HG02970 (cell line): ENCODE measurements around the gene BRD1.

Source experiments
- ATAC-seq: cut with Tn5 transposase; IDR thresholded peaks from one replicate; pipeline ENCODE4 v1.9.1; 2021; ENCODE audit warnings: mild to moderate bottlenecking, moderate library complexity, moderate number of reproducible peaks; ENCODE audit not compliant: unreplicated experiment, low FRiP score

BRD1 gene

DNA sequence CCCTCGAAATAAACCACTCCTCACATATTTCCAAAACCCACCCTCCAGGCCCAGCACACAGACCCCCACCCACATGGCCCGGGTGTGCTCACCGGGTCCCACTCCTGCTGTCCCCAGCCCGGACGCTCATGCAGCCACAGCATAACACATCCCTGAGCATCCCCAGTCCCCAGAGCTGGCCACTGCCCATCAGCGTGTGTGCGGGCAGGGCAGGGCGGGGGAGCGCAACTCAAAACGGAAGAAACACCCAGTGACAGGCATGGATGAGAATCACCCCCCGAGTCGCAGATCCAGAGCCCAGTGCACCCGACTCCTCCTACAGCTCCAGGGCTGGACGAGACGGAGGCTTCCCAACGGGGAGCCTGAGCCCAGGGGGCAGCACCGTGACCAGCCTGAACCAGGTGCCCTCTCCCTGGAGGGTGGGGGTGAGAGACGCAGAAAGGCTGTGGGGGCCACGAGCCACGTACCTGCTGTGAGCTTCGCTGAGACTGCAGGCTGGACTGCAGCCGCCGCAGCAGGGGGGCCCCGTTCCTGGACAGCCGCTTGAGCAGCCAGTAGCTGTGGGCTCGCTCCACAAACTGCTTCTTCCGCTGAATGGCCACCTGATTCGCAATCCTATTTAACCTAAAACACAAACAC lies 23.8 kb downstream of the BRD1 start:
- no peak for ATAC-seq

DNA sequence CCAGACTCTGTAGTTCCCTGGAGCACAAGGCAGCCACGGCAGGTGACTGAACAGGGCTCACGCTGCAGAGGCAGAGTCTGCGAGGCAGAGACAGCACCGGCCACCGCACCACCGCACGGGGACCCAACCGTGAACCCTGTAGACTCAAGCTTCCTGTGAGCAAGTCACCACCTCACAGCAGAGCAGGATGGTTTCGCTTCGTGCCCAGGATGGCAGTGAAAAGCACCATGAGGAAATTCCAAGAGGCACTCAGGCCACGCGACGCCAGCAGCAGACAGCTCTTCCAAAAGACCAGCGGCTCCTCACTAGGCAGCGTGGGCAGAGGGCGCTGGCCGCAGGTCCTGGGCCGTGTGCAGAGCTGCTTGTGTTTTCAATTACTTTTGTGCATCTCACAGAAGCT lies 24.5 kb downstream of the BRD1 start:
- ATAC-seq = no peak

DNA sequence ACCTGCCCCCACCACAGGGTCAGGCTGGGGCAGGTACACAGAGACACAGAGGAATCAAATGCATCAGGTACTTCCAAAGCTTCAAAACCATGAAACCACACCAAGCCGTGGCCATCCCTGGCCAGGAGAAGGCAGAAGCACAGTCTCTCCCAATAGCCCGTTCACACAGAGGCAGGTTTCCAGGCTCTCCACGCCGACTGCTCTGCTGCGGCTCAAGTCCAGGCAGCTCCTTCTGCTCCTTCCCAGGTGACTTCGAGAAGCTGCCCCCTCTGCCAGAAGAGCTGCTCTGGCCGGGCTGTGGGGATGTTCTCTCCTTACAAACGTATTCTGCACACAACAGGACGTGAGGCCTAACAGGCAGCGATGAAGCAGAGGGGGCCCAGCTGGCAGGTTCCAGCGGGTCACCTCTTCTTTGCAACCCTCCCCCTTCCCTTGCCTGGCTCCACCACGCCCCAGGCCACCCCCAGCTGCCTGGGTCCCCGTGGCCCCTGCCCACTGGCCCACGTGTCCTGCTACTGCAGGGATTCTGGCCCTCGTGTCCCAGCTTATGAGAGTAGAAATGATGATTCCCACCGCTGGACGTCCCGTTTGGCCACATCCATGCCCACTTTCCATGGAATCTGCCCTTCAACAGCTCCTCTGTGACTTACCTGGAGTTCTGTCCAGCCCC lies 26.1 kb downstream of the BRD1 start:
- no peak for ATAC-seq

DNA sequence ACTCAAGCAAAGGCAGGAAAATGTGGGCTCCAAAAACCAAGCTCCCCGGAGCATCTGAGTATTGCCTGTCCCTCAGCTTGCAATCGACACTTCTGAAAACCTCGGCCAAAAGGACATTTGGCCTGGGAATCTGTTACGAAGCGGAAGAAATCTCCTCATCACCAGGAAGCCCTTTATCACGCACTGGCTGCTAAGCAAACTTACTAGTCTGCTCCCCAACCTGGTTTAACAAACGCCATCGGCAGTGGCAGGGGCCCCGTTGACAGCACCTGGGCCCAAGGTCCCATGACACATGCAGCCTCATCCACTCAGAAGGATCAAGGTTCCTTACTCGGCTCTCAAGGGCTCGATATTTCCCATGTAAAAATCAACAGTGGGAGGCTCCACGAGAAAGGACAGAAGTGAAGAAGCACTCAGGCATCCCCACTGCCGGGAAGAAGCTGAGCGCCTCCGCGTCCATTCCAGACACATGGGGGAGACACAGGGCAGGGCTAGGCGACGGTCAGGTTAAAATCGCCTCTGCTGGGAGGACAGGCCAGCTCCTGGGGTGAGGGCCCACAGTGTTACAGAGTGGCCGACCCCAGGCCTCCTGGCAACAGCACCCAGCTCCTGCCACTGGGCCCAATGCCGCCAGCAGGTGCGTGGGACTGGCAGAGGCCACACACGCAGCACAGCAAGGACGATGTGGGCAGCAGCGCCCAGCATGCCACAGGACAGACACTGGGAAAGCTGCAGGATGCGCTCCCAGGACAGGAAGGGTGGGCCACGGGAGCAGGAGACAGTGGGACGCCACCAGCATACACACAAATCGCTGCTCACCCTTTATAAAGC lies 27.1 kb downstream of the BRD1 start:
- ATAC-seq = no peak

DNA sequence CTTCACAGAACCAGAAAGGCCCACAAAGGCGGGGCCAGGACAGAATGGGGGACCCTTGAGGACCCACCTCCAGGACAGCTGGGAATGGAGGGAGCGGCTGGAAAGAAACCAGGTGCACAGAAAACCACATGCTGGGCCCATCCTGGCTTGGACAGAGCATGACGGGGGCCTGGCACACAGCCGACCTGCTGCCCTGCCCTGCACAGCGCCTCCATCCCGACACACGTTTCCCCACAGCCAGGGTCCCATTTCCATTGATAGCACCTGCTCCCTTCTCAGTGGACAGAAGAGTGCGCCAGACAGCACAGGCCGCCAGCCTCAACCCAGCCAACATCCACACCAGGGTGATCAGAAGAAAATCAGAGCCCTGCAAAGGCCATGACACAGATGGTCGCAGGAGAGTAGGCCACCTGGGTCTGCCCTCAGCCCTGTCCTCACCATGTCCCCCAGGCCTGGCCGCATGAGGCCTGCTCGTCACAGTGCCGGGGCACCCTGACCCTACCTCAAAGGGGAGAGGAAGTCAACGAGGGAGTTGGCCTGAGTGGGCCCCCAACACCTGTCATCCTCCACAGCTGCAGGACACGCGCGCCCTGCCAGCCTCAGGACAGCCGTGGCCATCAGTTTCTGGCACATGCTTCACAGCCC lies 28.1 kb downstream of the BRD1 start:
- no peak for ATAC-seq

DNA sequence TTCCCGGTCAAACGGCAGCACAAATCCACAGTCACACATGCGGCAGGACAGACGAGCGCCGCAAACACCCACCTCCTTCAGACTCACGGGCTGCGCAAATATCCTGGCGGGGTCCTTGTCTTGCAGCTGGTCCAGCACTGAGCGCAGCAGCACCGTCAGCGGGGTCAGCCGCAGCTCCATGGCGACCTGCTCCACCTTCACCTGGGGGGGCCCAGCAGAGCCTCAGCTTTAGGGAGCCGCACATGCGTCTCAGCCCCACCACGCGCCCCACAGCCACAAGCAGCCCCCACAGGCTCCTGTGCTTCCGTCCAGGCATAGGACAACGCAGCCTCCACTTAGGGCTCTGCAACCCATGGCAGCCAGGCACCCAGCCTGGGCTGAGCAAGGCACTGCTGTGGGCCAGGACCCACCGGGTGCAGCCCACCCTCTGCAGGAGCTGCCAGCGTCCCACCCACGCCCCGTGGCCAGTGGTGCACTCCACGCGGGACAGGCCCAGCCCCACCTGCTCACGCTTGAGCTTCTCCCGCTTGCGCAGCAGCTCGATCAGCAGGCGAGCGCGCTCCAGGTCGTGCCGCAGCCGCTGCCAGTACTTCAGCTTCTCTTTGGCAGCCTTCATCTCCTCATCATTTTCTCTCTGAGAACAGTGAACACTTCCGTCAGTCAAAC lies 29.1 kb downstream of the BRD1 start:
- ATAC-seq = no peak

DNA sequence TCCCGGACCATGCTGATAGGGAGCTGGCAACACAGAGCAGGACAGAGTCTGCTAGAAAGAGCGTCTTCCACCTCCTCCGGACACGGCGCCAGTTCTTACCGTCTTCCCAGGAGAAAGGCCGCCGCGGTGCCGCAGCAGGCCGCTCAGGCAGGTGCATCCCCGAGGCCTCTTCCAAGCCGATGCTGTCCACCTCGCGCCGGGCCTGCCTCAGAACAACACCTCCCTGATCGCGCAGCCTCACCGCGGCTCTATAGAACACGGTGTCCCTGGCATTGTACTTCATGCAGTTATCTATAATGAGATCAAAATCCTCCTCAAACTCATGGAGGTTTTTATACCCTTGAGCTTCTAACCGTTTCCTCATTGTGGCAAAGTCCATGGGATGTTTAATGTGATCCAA lies 30.0 kb downstream of the BRD1 start:
- ATAC-seq = no peak

DNA sequence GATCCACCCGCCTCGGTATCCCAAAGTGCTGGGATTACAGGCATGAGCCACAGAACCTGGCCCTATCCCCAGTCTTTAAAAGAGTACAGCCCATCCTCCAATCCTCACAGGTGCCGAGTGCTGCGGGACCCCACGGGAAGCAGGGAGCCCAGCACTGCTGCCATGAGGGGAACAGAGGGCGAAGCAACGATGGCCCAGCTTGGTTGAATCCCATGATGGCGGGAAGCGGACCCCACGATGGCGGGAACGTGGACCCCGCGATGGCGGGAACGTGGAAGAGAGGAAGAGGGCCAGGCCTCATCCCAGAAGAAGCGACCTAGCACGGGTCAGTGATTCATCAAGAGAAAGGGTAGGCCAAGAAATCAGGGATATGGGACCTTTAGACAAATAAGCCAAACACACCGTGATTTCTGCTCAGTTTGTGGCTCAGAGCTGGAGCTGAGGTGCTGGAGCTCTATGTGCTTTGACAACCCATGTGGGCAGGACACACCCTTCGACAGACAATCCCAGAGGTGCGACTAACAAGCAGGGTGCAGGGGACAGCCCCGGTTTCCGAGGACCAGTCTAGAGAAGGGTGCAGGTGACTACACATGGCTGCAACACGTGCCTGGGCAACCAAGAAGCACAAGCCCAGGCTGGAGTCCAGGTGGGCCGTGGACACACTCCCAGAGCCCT lies 30.9 kb downstream of the BRD1 start:
- ATAC-seq = no peak

DNA sequence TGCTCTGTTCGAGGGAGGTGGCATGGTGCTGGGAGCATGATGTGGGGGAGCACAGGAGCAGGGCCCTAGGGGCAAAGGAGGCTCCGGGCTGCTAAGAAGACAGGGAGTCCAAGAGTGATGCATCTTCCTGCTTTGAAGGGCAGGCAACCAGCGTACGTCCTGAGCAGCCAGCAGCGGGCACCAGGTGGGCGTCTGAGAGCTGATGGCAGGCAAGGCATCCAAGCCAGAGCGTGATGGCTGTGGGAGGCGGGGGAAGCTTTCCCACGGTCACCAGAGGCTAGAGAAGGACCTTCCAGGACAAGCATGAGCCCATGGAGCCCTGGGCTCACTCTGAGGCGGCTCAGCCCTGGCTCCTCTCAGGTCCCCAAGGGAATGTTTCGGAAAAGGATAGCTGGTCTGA lies 32.2 kb downstream of the BRD1 start:
- no peak for ATAC-seq

DNA sequence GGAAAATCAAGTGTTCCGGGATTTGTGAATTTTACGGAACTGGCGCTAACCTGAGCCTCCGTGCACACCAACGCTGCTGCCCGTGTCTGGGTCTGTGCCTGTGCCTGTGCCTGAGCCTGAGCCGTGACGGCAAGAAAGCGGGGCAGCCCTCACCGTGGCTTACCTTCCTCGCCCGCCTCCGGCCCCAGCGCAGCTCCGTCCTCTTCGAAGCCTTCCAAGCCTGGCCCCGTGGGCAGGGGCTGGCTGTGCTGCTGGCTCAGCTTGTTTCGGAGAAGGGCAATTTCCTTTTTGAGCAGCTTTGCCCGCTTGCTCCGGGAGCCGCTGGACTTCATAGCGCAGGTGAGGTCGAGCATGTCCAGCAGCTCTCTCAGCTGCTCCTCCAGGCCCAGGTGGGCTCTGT lies 33.8 kb downstream of the BRD1 start:
- ATAC-seq = no peak

DNA sequence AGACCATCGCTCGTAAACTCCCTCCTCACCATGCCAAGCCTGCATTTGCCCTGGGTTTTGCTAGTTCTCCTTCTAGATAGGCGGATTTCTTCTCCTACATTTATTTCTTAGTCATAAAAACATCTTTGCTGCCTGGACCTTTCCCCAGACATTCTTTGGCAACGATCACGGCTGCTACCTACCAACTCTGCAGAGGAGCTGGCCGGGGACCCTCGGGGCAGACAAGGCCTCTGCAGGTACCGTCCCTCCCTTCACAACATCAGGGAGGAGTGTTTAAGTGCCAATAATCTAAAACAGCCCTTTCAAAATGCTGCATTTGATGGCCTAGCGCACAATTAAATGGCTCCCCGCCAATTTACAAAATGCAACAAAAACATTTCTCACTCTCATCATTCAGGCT lies 34.4 kb downstream of the BRD1 start:
- ATAC-seq = no peak

DNA sequence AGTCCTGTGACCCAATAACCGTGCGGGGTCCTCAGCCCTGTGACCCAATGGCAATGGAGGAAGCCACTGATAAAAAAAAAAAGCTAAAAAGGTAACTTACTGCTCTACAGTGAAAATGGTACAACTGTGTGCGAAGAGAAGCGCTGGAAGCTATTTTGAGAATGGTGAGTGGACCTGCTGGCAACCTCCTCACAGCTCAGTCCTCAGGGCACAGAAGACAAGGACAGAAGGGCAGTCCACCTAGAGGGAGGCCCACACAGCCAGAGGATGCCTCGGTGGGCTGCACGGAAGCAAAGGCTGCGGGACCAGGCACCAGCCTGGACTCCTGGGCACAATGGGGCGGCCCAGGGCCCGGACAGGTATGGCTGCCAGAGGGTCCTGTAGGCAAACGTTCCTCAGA lies 35.6 kb downstream of the BRD1 start:
- no peak for ATAC-seq

DNA sequence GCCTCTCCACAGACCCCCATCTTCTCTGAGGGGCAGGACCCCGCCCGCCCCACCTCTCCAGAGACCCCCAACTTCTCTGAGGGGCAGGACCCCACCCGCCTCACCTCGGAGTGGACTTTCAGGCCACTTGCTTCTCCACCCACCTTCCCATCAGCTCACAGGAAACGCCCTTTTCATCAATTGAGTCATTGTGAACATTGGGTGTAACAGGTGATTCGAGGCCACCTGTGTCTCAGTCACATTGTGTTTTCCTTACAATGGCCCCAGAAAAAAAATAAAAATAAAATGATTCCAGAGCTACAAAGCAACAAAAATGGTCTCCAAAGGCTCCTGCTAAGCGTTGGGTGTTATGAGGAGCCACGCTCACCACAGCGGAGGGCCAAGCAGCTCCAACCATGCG lies 36.0 kb downstream of the BRD1 start:
- no peak for ATAC-seq

DNA sequence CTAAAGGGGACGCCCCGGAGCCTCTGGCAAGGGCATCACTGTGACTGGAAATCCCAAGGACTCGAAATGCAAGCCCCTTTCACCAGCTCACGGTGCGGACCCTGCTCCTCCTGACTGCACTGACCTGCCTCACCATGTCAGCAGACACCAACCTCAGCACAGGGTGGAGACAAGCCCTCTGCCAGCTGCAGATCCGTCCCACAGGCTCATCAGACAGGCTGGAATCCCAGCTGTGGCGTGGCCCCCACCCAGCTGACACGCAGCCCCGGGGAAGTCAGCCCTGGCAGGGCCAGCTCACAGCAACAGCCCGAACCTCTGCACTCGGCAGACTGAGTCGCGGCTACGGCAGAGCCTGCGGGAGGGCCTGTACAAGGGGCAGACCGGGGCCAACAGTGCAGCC lies 36.8 kb downstream of the BRD1 start:
- no peak for ATAC-seq

DNA sequence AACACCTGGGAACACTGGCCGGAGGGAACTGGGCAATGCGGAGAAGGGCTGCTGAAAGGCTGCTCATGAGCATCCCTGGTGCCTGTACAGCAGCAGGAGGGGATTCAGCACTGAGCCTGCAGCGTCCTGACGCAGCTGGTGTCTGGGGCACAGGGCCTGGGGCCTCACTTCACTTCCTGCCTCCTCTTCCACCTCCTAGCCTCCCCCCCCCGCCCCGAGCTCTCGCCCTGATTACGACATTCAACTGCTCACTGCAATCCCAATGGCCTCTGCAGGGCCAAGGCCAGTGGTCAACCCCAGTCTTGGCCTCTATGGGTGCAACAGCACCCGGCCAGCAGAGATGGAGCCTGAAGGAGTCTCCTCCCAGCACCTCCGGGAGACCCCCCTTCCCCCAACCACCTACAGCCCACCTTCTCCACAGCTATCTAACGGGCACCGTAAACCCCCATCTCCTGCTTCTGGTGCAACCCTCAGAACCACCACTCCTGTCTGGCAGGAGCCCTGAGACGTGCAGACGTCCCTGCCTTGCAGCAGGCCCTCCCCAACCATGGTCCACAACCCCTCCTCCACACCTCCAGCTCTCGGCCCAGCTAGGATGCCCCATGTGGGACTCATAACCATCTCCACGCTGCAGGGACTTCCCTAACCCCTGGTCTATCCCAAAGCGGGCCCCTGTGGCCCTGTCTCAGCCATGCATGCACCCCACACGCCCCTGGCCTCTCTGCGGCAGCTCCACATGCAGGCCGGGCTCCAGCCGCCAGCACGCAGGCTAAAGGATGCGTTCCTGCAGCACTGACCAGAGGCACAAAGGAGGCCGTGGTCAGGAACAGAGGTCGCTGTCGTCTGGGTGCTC lies 38.2 kb downstream of the BRD1 start:
- ATAC-seq = no peak

DNA sequence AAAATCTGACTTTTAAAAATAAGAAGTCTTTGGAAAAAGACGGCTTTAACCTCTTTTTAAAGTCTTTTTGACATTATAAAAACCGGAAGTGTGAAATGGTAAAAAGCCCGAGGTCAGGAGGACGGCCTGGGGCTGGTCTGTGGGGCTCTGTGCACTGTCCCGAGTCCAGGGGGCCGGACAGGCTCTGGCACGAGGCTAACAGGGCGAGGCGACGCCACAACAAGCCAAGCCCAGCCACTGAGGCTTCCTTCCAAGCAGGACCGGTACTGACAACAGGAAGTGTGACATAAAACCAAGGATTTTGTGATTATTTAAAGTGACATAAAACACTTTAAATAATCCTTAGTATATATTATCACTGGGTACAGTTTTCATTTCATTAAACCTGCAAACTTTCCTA lies 39.2 kb downstream of the BRD1 start:
- no peak for ATAC-seq

DNA sequence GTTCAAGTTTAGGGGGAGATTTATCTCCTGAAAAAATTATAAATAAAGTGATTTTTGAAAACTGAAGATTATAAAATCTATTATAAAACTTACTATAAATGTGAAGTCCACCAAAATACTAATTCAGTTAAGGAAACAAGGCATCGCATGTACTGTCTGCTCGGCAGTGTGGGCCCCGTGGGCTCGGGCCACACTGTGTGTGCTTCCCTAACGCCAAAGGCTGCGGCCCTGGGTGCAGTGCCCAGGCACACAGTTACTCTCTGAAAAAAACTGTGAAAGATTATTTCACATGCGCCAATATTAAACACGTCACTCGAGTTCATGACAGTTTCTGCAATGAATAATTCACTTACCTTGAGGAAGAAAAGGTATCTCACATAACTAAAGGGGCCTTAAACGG lies 39.8 kb downstream of the BRD1 start:
- ATAC-seq = no peak

DNA sequence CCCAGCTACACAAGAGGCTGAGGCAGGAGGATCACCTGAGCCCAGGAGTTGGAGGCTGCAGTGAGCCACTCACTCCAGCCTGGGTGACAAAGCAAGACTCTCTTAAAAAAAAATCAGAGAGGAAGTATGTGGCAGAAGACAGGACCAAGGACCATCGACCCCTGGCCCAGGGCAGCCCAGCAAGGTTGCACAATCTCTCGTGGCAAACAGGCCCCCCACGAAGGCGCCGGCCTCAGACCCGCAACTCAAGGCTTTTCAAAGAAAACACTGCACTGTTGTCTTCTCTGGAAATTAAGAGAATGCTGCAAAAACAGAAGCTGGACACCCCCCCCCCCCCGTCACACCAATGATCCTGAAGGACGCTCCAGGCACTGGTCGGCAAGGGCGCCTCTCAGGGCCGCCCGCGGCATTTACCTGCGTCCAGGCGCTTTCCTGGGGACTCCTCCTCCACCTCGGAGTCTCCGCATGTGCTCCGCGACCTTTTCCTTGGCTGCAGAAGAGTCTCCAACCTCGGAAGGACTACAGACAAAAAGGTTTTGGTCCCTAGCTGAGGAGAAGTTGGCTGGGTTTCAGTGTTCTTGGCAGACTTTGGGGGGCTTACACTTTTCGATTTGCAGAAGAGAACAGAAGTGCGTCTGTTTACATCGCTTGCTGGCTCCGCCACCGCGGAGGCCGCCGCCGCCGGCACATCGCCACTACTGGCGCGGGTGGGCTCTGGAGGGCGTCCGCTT lies 40.5 kb downstream of the BRD1 start:
- no peak for ATAC-seq
